Heart left ventricle (tissue), 16 donors: ENCODE measurements around the gene B3GLCT. TPM values are rescaled to one million over a fixed set of nuclear protein-coding genes. Genes with fewer than 3 reads are reported as not detected.

ENCODE experiments used
- ATAC-seq, 4 donors: fragments of 200-7000 bp; cut with Tn5 transposase; one replicate each; pipeline ENCODE4 v1.9.1; 2020 to 2022; ENCODE audit warnings: moderate library complexity in 4 of 4, mild to moderate bottlenecking in 3 of 4, moderate number of reproducible peaks in 1 of 4
- DNase-seq, 5 donors: peaks; one replicate each; pipeline ENCODE4 v3.0.0-alpha.2; 2020
- H3K27ac ChIP-seq, 12 donors: fragments of 200-600 bp; sonication (generic) in 4 of 12; one replicate each; pipeline versions ENCODE4 v1.5.0 to v1.8.0; 2016 to 2022; ENCODE audit warnings: mild to moderate bottlenecking in 2 of 12
- H3K27me3 ChIP-seq, 9 donors: fragments of 200-600 bp; sonication (generic) in 2 of 9; one replicate each; pipeline versions ENCODE4 v1.5.1 to v1.8.0; 2016 to 2022; ENCODE audit warnings: mild to moderate bottlenecking in 3 of 9
- H3K36me3 ChIP-seq, 9 donors: fragments of 200-600 bp; sonication (generic) in 2 of 9; one replicate each; pipeline versions ENCODE4 v1.5.0 to v1.8.0; 2018 to 2022; ENCODE audit warnings: mild to moderate bottlenecking in 2 of 9
- H3K4me1 ChIP-seq, 12 donors: fragments of 200-600 bp; sonication (generic) in 4 of 12; one replicate each; pipeline versions ENCODE4 v1.5.0 to v1.8.0; 2016 to 2022; ENCODE audit warnings: mild to moderate bottlenecking in 3 of 12
- H3K4me3 ChIP-seq, 12 donors: fragments of 200-600 bp; sonication (generic) in 4 of 12; one replicate each; pipeline versions ENCODE4 v1.5.0 to v1.8.0; 2017 to 2022; ENCODE audit warnings: mild to moderate bottlenecking in 9 of 12, moderate library complexity in 4 of 12
- H3K9me3 ChIP-seq, 12 donors: fragments of 200-600 bp; sonication (generic) in 4 of 12; one replicate each; pipeline versions ENCODE4 v1.5.0 to v1.8.0; 2016 to 2022; ENCODE audit warnings: mild to moderate bottlenecking in 1 of 12
- POLR2A ChIP-seq, 2 donors: fragments of 450-650 bp; IDR thresholded peaks; one replicate each; pipeline ENCODE4 v1.6.1; 2017; ENCODE audit warnings: antibody characterized with exemption in 2 of 2, mild to moderate bottlenecking in 2 of 2, moderate library complexity in 2 of 2
- WGBS, 4 donors: extraction: QIAGEN DNeasy Blood & Tissue Kit in 2 of 4; methylation state at CpG; one replicate each; pipeline versions ENCODE4 v1.1.5 to v1.1.7; 2013 to 2018; 5-methylcytosine and 5-hydroxymethylcytosine counted together
- intact Hi-C, 10 donors: fragments of 100-400 bp; cut with DNase I; formaldehyde crosslinking; loops; one replicate each; pipeline versions ENCODE4 v1.11.1 to v1.14.2; 2022
- polyA plus RNA-seq, 2 donors: library from polyadenylated mRNA; stranded (reverse); fragments of 200-250 nt; gene quantifications; one replicate each; pipeline ENCODE4 v1.2.3, GENCODE V29; 2013
- total RNA-seq, 9 donors: library from RNA; depleted of rRNA in 2 of 9; stranded (reverse); fragments of >200 nt in 2 of 9; fragmentation: NEBNext Ultra II Directional in 3 of 9; extraction: Animal tissue kit (Norgen Biotek cat#: 25700) in 3 of 9; gene quantifications; one replicate each; pipeline versions ENCODE4 v1.1.0 to v1.2.4, GENCODE V29; 2016 to 2023
- TF ChIP-seq, protein P1 (sequence below), 12 donors: fragments of 200-600 bp; sonication (generic) in 4 of 12; IDR thresholded peaks; one replicate each; pipeline versions ENCODE4 v1.5.0 to v1.8.0; 2018 to 2022; ENCODE audit warnings: antibody characterized with exemption in 12 of 12, mild to moderate bottlenecking in 5 of 12
- donor health status: ischemic (EF 13 %, LVEDD 7.1; RV severe dilation, severe dysfunction).
- donor health status: healthy with polysubstance abuse.
- donor health status: DM: no; HTN: yes; CAD: no.
- donor health status: DM: no; HTN: no; CAD: no.
- donor health status: ischemic (EF 25% LVEDD 6.9; RV normal size, moderate dysfunction).
- donor health status: ischemic (EF 25% LVEDD 5.7; RV mildly dilated, moderate dysfunction).
- donor health status: healthy.
- donor health status: DM: yes; HTN: yes; CAD: no.
- donor health status: ischemic (EF 35%, LVEDD 5.7; RV mildly dilated, moderate dysfunction).
- donor health status: nonischemic (EF 11% LVEDD 7.7; RV severe dilation, severe dysfunction).
- donor health status: DM: yes; HTN: yes; CAD: no.
- donor health status: PGD.
- donor health status: ischemic (EF 29% LVEDD 5.4; RV normal size, mild dysfunction).
- donor health status: nonischemic (EF 23%, LVEDD 6.1; RV moderate dilation, normal function).

The B3GLCT gene
- total and polyA plus RNA-seq, 11 donors: 5.5 to 27.2 (median 20.3) TPM

DNA sequence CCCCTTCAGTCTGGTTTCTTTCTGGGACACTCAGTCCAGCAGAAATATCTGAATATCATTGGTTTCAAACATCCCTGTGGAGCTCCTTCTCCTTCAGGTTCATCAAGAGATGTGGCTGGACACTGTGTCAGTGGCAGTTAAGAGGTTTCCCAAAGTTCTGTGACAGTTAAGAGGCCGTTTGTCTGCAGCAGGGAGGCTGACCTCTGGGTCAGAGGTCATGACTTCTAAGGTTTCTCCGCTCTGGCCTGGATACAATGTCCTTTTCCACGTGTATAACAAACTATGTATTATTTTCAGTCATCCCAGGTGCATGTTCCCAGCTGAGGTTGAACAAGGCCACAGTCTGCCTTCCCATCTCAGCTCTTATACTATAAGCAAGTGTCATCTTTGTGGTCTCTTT, 174.9 kb downstream of the B3GLCT start:
- Histone ChIP-seq H3K36me3 (no peaks in the 10 kb centered on the region), H3K4me1 (no peaks in the 10 kb centered on the region), H3K27ac (no peak overlapping the region), H3K9me3 (no peaks in the 10 kb centered on the region), H3K27me3 (peaks cover 0 to 2% (median 0%) of the 10 kb centered on the region in 9 donors), H3K4me3 (no peak overlapping the region)
- intact Hi-C loops: no loop called here
- TF ChIP-seq POLR2A (IDR thresholded peaks at IDR 0.05): no peak
- TF ChIP-seq, protein P1, sequence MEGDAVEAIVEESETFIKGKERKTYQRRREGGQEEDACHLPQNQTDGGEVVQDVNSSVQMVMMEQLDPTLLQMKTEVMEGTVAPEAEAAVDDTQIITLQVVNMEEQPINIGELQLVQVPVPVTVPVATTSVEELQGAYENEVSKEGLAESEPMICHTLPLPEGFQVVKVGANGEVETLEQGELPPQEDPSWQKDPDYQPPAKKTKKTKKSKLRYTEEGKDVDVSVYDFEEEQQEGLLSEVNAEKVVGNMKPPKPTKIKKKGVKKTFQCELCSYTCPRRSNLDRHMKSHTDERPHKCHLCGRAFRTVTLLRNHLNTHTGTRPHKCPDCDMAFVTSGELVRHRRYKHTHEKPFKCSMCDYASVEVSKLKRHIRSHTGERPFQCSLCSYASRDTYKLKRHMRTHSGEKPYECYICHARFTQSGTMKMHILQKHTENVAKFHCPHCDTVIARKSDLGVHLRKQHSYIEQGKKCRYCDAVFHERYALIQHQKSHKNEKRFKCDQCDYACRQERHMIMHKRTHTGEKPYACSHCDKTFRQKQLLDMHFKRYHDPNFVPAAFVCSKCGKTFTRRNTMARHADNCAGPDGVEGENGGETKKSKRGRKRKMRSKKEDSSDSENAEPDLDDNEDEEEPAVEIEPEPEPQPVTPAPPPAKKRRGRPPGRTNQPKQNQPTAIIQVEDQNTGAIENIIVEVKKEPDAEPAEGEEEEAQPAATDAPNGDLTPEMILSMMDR (IDR thresholded peaks at IDR 0.05): no peak
- DNase-seq: no peak
- 47 to 53% (median 50%) methylated on average over 3 of the region's 3 CpGs for WGBS, 4 donors
- no peak for ATAC-seq

GRCh38 chr13:31377946-31378345, 178.2 kb downstream of the B3GLCT start:
- no peak overlapping the region for H3K4me3 ChIP-seq
- ATAC-seq (no peak), DNase-seq (no peak)
- peaks cover 0 to 1% (median 0%) of the 10 kb centered on the region in 12 donors for H3K9me3 ChIP-seq
- 37 to 59% (median 43%) methylated on average over 2 of the region's 2 CpGs for WGBS, 4 donors
- no peaks in the 10 kb centered on the region for H3K4me1 ChIP-seq
- no peak overlapping the region for H3K27ac ChIP-seq
- peaks cover 0 to 2% (median 0%) of the 10 kb centered on the region in 9 donors for H3K27me3 ChIP-seq
- intact Hi-C loops: no loop called here
- H3K36me3 ChIP-seq: no peaks in the 10 kb centered on the region
- TF ChIP-seq, protein P1 (IDR thresholded peaks at IDR 0.05): no peak
- TF ChIP-seq POLR2A (IDR thresholded peaks at IDR 0.05): no peak

DNA sequence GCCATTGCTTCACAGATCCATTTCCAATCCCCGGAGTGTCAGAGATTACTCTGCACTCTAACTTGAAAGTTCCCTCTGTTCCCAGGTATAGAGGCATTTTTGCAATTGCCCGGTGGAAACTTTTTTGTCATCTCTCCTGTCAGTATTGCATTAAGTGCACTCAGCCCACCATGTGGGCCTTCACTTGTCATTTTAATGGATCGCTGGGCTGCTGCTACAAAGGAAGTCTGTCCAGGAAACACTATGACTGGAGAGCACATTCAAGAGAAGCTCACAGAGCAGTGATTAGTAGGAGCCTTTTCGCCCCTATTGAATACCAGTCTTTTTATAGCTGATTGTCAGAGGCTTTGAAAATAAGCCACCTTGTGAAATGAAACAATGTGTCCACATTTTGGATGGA, 180.9 kb downstream of the B3GLCT start:
- no peak for DNase-seq

More for the DNA sequence above, 180.9 kb downstream of the B3GLCT start:
- intact Hi-C loops: no loop called here
- no peak overlapping the region for H3K27ac ChIP-seq
- H3K4me3 ChIP-seq: no peak overlapping the region
- H3K4me1 ChIP-seq: no peaks in the 10 kb centered on the region
- TF ChIP-seq POLR2A (IDR thresholded peaks at IDR 0.05): no peak
- TF ChIP-seq, protein P1 (IDR thresholded peaks at IDR 0.05): no peak
- H3K36me3 ChIP-seq: no peaks in the 10 kb centered on the region
- H3K9me3 ChIP-seq: peaks cover 0 to 4% (median 0%) of the 10 kb centered on the region in 12 donors
- WGBS, 4 donors: 48 to 66% (median 59%) methylated on average over 4 of the region's 4 CpGs
- no peak for ATAC-seq
- H3K27me3 ChIP-seq: peaks cover 0 to 2% (median 0%) of the 10 kb centered on the region in 9 donors

Other genes starting within 250 kb of the B3GLCT start
- gene HSPH1, start 38.1 kb upstream of the B3GLCT start, total RNA-seq: 10 to 100 TPM; 24.6 to 88.1 (median 44.5) TPM
- 10 to 100 TPM; 32.5 to 55.3 TPM for gene HSPH1, start 38.1 kb upstream of the B3GLCT start, polyA plus RNA-seq